Panc1 (cell line): Measurements from ENCODE around the gene SBK1. TPM values are rescaled to one million over a fixed set of nuclear protein-coding genes. Genes with fewer than 3 reads are reported as not detected.

ENCODE experiments used
- ATAC-seq: fragments of 200-7000 bp; cut with Tn5 transposase; 2 replicates; pipeline ENCODE4 v1.9.1; 2020; ENCODE audit warnings: mild to moderate bottlenecking, moderate library complexity
- BruUV-seq: library from RNA; stranded (reverse); fragments of 400-500 nt; replicated peaks from 2 replicates; lab custom pipeline; 2021; lab: Mats Ljungman, UMichigan
- CTCF ChIA-PET: fragments of 300-600 bp; sonication (Branson Sonifier 250); formaldehyde crosslinking; loops from one replicate; lab custom pipeline; 2022; ENCODE audit warnings: antibody characterized with exemption; lab: Charles Lee
- POLR2A ChIA-PET: fragments of 300-600 bp; sonication (Branson Sonifier 250); formaldehyde crosslinking; loops from one replicate; lab custom pipeline; 2022; ENCODE audit warnings: antibody characterized with exemption; lab: Charles Lee
- DNase-seq: peaks from one replicate; pipeline ENCODE4 v3.0.0-alpha.2; 2010; ENCODE audit warnings: low read depth, low spot score
- H3K27ac ChIP-seq: 2 replicates; pipeline ENCODE4 v1.5.1; 2011; ENCODE audit warnings: mild to moderate bottlenecking, low read length, inconsistent platforms
- H3K27me3 ChIP-seq: fragments of 200-500 bp; sonication (Bioruptor generic); 2 replicates; pipeline ENCODE4 v1.6.0; 2014; ENCODE audit warnings: low read length, inconsistent platforms; ENCODE audit not compliant: control insufficient read depth, insufficient read depth
- H3K36me3 ChIP-seq: fragments of 200-500 bp; sonication (Bioruptor generic); 2 replicates; pipeline ENCODE4 v1.5.1; 2014; ENCODE audit warnings: inconsistent platforms, mild to moderate bottlenecking, low read length, moderate library complexity; ENCODE audit not compliant: control insufficient read depth, insufficient read depth
- H3K4me1 ChIP-seq: 2 replicates; pipeline ENCODE4 v1.5.1; 2011; ENCODE audit warnings: inconsistent platforms, mild to moderate bottlenecking, low read length, moderate library complexity; ENCODE audit not compliant: control insufficient read depth, insufficient read depth
- H3K4me3 ChIP-seq, 2 experiments: 2 replicates each; pipeline ENCODE4 v1.5.1; 2011 to 2012; ENCODE audit warnings: low read depth in 2 of 2, low read length in 2 of 2, mild to moderate bottlenecking in 2 of 2, inconsistent platforms in 1 of 2, moderate library complexity in 1 of 2
- H3K9me3 ChIP-seq: fragments of 200-500 bp; sonication (Bioruptor generic); 2 replicates; pipeline ENCODE4 v1.5.1; 2014; ENCODE audit warnings: low read depth, mild to moderate bottlenecking, inconsistent platforms, low read length, moderate library complexity; ENCODE audit not compliant: control insufficient read depth, insufficient read depth
- CTCF ChIP-seq: fragments of 450-650 bp; IDR thresholded peaks from 2 replicates; pipeline ENCODE4 v1.5.1; 2017; ENCODE audit warnings: mild to moderate bottlenecking
- POLR2AphosphoS5 ChIP-seq: IDR thresholded peaks from 2 replicates; pipeline ENCODE4 v1.6.1; 2012; ENCODE audit warnings: mild to moderate bottlenecking, low read depth, low read length, moderate library complexity
- REST ChIP-seq, 2 experiments: IDR thresholded peaks; 2 replicates each; pipeline ENCODE4 v1.6.1; 2011 to 2012; ENCODE audit warnings: low read depth in 2 of 2, control low read depth in 1 of 2, low read length in 1 of 2, mild to moderate bottlenecking in 1 of 2, moderate library complexity in 1 of 2; ENCODE audit not compliant: insufficient read depth in 1 of 2
- SIN3A ChIP-seq: IDR thresholded peaks from 2 replicates; pipeline ENCODE4 v1.6.1; 2012; ENCODE audit warnings: low read depth, mild to moderate bottlenecking, low read length, moderate library complexity, borderline replicate concordance; ENCODE audit not compliant: insufficient read depth
- TCF7L2 ChIP-seq: IDR thresholded peaks from 2 replicates; pipeline ENCODE4 v1.6.1; 2011; ENCODE audit warnings: mild to moderate bottlenecking, low read depth, low read length, inconsistent platforms
- in situ Hi-C: cut with HindIII; loops from 2 replicates; pipeline ENCODE4 v1.10.0; 2016; ENCODE audit warnings: low sequenced_read_pairs, low pct_unique_long_range_greater_than_20kb
- intact Hi-C: fragments of 100-400 bp; cut with micrococcal nuclease; formaldehyde crosslinking; loops from one replicate; pipeline ENCODE4 v1.10.0; 2022; ENCODE audit not compliant: unreplicated experiment
- total RNA-seq: library from RNA; stranded (reverse); gene quantifications from one replicate; pipeline ENCODE4 v1.2.1, GENCODE V29; 2021; ENCODE audit not compliant: unreplicated experiment

The SBK1 gene
- total RNA-seq, 1 experiment from 2014 or later, result 2.4 TPM

DNA sequence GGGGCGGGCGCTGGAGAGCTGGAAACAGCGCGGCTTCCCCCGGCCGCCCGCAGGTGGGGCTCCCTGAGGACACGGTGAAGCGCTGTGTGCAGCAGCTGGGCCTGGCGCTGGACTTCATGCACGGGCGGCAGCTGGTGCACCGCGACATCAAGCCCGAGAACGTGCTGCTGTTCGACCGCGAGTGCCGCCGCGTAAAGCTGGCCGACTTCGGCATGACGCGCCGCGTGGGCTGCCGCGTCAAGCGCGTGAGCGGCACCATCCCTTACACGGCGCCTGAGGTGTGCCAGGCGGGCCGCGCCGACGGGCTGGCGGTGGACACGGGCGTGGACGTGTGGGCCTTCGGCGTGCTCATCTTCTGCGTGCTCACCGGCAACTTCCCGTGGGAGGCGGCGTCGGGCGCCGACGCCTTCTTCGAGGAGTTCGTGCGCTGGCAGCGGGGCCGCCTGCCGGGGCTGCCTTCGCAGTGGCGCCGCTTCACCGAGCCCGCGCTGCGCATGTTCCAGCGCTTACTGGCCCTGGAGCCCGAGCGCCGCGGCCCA is 27.8 kb downstream of the SBK1 start:
- intact Hi-C loops, result no loop called here
- H3K36me3 ChIP-seq, result no peaks in the 10 kb centered on the region
- no TSS peak for BruUV-seq
- H3K9me3 ChIP-seq, result no peaks in the 10 kb centered on the region
- TF ChIP-seq TCF7L2 (no peak), REST (IDR thresholded peaks at IDR 0.05; ENCODE audit: insufficient read depth in 1 of 2, low read depth in 2 of 2, low read length in 1 of 2) (no peak), SIN3A (no peak), CTCF (no peak), POLR2AphosphoS5 (no peak)
- H3K4me1 ChIP-seq, result peaks cover 5% of the 10 kb centered on the region; the same call in 1 of the 2 replicates
- no peaks in the 10 kb centered on the region for H3K27me3 ChIP-seq
- ChIA-PET POLR2A (no interaction called here), CTCF (no interaction called here)
- ATAC-seq (no peak), DNase-seq (no peak)
- H3K4me3 ChIP-seq, result no peak overlapping the region
- in situ Hi-C loops, result no loop called here
- no peak overlapping the region for H3K27ac ChIP-seq

- Histone ChIP-seq H3K27me3 (no peaks in the 10 kb centered on the region), H3K36me3 (no peaks in the 10 kb centered on the region), H3K9me3 (no peaks in the 10 kb centered on the region), H3K27ac (no peak overlapping the region), H3K4me3 (no peak overlapping the region), H3K4me1 (peaks cover 5% of the 10 kb centered on the region; the same call in 1 of the 2 replicates)
- intact Hi-C loops, result no loop called here
- ChIA-PET POLR2A (no interaction called here), CTCF (interaction anchor here (0.8 kb wide), 1 partner anchor 16 kb away, joined by 11 read pairs; no protein-coding TSS in a partner anchor)
- TF ChIP-seq CTCF (no peak), TCF7L2 (no peak), REST (IDR thresholded peaks at IDR 0.05; ENCODE audit: insufficient read depth in 1 of 2, low read depth in 2 of 2, low read length in 1 of 2) (no peak), SIN3A (no peak), POLR2AphosphoS5 (no peak)
- no peak for DNase-seq
- BruUV-seq, result no TSS peak
- in situ Hi-C loops, result no loop called here
- ATAC-seq, result no peak
These were observed 28.4 kb downstream of the SBK1 start for GRCh38 chr16:28320741-28321140.
